ENCODE measurements around the gene CTSL. TPM values are rescaled to one million over a fixed set of nuclear protein-coding genes. Genes with fewer than 3 reads are reported as not detected.
"Not testable (repeated sequence)": the region's sequence is repeated elsewhere in the genome, so short reads cannot be mapped to it uniquely, and the experiment has no call there.

CTSL gene
- total and polyA plus RNA-seq, 11 donors = 86.6 to 382 (median 130) TPM

DNA sequence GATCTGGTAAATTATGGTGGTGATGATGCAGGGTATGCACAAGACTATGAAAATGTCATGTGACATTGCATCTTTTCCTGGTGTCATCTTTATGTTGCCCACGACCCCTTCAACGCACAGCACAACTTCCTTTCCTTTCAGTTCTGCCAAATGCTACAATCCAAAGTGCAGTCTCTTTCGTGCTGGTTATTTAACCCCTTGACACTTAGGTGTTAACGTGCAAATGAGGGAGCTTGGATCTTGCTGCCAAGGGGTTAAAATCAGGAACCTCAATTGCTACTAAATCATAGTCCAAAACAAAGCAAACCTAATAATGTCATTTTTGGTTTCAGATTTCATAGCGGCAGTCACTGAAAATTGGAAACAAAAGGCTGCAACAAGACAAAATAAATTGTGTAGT lies 16.0 kb downstream of the CTSL start:
- no peak overlapping the region for H3K4me3 ChIP-seq
- 27 to 40% (median 30%) methylated on average over 5 of the region's 5 CpGs for WGBS, 4 donors
- no peak for ATAC-seq
- intact Hi-C loops (cut with DNase I) = loop anchor here in 1 of 10 donors (10.0 kb wide), 1 partner anchor 63 kb away; no protein-coding TSS in a partner anchor
- peaks cover 0 to 9% (median 0%) of the 10 kb centered on the region in 9 donors for H3K27me3 ChIP-seq
- peaks cover 0 to 15% (median 6%) of the 10 kb centered on the region in 12 donors for H3K9me3 ChIP-seq
- H3K36me3 ChIP-seq = no peaks in the 10 kb centered on the region
- H3K27ac ChIP-seq = no peak overlapping the region
- no peak for TF ChIP-seq POLR2A (IDR thresholded peaks at IDR 0.05)
- DNase-seq = no peak
- no peaks in the 10 kb centered on the region for H3K4me1 ChIP-seq

- H3K27me3 ChIP-seq = peaks cover 0 to 9% (median 0%) of the 10 kb centered on the region in 9 donors
- peaks cover 0 to 15% (median 6%) of the 10 kb centered on the region in 12 donors for H3K9me3 ChIP-seq
- no peaks in the 10 kb centered on the region for H3K36me3 ChIP-seq
- DNase-seq (no peak), ATAC-seq (no peak)
- H3K4me1 ChIP-seq = no peaks in the 10 kb centered on the region
- 73 to 84% (median 83%) methylated on average over 3 of the region's 3 CpGs for WGBS, 4 donors
- no peak overlapping the region for H3K27ac ChIP-seq
- TF ChIP-seq, protein P1, sequence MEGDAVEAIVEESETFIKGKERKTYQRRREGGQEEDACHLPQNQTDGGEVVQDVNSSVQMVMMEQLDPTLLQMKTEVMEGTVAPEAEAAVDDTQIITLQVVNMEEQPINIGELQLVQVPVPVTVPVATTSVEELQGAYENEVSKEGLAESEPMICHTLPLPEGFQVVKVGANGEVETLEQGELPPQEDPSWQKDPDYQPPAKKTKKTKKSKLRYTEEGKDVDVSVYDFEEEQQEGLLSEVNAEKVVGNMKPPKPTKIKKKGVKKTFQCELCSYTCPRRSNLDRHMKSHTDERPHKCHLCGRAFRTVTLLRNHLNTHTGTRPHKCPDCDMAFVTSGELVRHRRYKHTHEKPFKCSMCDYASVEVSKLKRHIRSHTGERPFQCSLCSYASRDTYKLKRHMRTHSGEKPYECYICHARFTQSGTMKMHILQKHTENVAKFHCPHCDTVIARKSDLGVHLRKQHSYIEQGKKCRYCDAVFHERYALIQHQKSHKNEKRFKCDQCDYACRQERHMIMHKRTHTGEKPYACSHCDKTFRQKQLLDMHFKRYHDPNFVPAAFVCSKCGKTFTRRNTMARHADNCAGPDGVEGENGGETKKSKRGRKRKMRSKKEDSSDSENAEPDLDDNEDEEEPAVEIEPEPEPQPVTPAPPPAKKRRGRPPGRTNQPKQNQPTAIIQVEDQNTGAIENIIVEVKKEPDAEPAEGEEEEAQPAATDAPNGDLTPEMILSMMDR (IDR thresholded peaks at IDR 0.05) = no peak
- no peak for TF ChIP-seq POLR2A (IDR thresholded peaks at IDR 0.05)
- no peak overlapping the region for H3K4me3 ChIP-seq
- intact Hi-C loops (cut with DNase I) = loop anchor here in 1 of 10 donors (10.0 kb wide), 1 partner anchor 62 kb away; no protein-coding TSS in a partner anchor
Observed at GRCh38 chr9:87742813-87743428, 17.0 kb downstream of the CTSL start.

DNA sequence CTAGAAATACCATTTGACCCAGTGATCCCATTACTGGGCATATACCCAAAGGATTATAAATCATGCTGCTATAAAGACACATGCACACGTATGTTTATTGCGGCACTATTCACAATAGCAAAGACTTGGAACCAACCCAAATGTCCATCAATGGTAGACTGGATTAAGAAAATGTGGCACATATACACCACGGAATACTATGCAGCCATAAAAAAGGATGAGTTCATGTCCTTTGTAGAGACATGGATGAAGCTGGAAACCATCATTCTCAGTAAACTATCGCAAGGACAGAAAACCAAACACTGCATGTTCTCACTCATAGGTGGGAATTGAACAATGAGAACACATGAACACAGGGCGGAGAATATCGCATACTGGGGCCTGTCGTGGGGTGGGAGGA lies 18.3 kb downstream of the CTSL start:
- not testable (repeated sequence) for ATAC-seq, H3K36me3 ChIP-seq, H3K4me1 ChIP-seq, DNase-seq, H3K27ac ChIP-seq, H3K4me3 ChIP-seq
- Histone ChIP-seq H3K9me3 (peaks cover 0 to 15% (median 6%) of the 10 kb centered on the region in 12 donors), H3K27me3 (peaks cover 0 to 13% (median 0%) of the 10 kb centered on the region in 9 donors)
- WGBS, 4 donors = 95 to 99% (median 97%) methylated on average over 5 to 7 of the region's 7 CpGs
- intact Hi-C loops (cut with DNase I) = loop anchor here in 1 of 10 donors (10.0 kb wide), 1 partner anchor 61 kb away; no protein-coding TSS in a partner anchor

GRCh38 chr9:87746186-87746585 lies 20.3 kb downstream of the CTSL start:
- intact Hi-C loops (cut with DNase I) = loop anchor here in 2 of 10 donors (5.0 to 10.0 kb wide), 2 partner anchors 46 to 59 kb away; no protein-coding TSS in a partner anchor

GRCh38 chr9:87748881-87749280 lies 23.0 kb downstream of the CTSL start:
- Histone ChIP-seq H3K4me1 (peaks cover 0 to 6% (median 0%) of the 10 kb centered on the region in 12 donors), H3K36me3 (no peaks in the 10 kb centered on the region), H3K4me3 (no peak overlapping the region), H3K27ac (peak overlapping the region in 10 of 12 donors; percentile 5 to 64 (median 32)), H3K27me3 (peaks cover 0 to 9% (median 0%) of the 10 kb centered on the region in 9 donors), H3K9me3 (peaks cover 0 to 14% (median 0%) of the 10 kb centered on the region in 12 donors)
- DNase-seq (no peak), ATAC-seq (peak in 1 of 4 donors; percentile 50)
- no peak for TF ChIP-seq POLR2A (IDR thresholded peaks at IDR 0.05)
- TF ChIP-seq, protein P1 (IDR thresholded peaks at IDR 0.05) = no peak
- intact Hi-C loops (cut with DNase I) = loop anchor here in 2 of 10 donors (5.0 to 10.0 kb wide), 2 partner anchors 43 to 56 kb away; no protein-coding TSS in a partner anchor
- WGBS, 4 donors = 16 to 24% (median 21%) methylated on average over 1 of the region's 1 CpG

More at GRCh38 chr9:87746186-87746585, 20.3 kb downstream of the CTSL start:
- Histone ChIP-seq H3K36me3 (no peaks in the 10 kb centered on the region), H3K4me1 (peaks cover 0 to 6% (median 0%) of the 10 kb centered on the region in 12 donors), H3K27ac (no peak overlapping the region), H3K4me3 (no peak overlapping the region), H3K9me3 (peaks cover 0 to 15% (median 6%) of the 10 kb centered on the region in 12 donors), H3K27me3 (peaks cover 0 to 9% (median 0%) of the 10 kb centered on the region in 9 donors)
- TF ChIP-seq, protein P1 (IDR thresholded peaks at IDR 0.05) = no peak
- TF ChIP-seq POLR2A (IDR thresholded peaks at IDR 0.05) = no peak
- no peak for ATAC-seq
- WGBS, 4 donors = 61 to 72% (median 68%) methylated on average over 4 of the region's 4 CpGs
- DNase-seq = no peak

Measured in heart left ventricle (tissue), 16 donors.